Mucosa of rectum (tissue), 2 donors: ENCODE data around the gene CCDC120.

Experiments
- H3K27ac ChIP-seq, 2 donors: one replicate each; pipeline ENCODE4 v1.7.0; 2013; ENCODE audit warnings: inconsistent platforms in 2 of 2, low read depth in 2 of 2, low read length in 2 of 2
- H3K27me3 ChIP-seq, 2 donors: one replicate each; pipeline ENCODE4 v1.7.0; 2013; ENCODE audit warnings: low read length in 2 of 2; ENCODE audit not compliant: control insufficient read depth in 2 of 2, insufficient read depth in 2 of 2
- H3K36me3 ChIP-seq, 2 donors: one replicate each; pipeline ENCODE4 v1.7.0; 2013; ENCODE audit warnings: low read length in 2 of 2; ENCODE audit not compliant: control insufficient read depth in 2 of 2, insufficient read depth in 2 of 2
- H3K4me1 ChIP-seq, 2 donors: one replicate each; pipeline ENCODE4 v1.7.0; 2013; ENCODE audit warnings: low read length in 2 of 2, mild to moderate bottlenecking in 1 of 2; ENCODE audit not compliant: control insufficient read depth in 2 of 2, insufficient read depth in 2 of 2
- H3K4me3 ChIP-seq, 2 donors: one replicate each; pipeline ENCODE4 v1.7.0; 2013; ENCODE audit warnings: low read length in 2 of 2
- H3K9ac ChIP-seq, 2 donors: one replicate each; pipeline ENCODE4 v1.7.0; 2013; ENCODE audit warnings: low read length in 2 of 2, low read depth in 1 of 2, mild to moderate bottlenecking in 1 of 2
- H3K9me3 ChIP-seq, 2 donors: one replicate each; pipeline ENCODE4 v1.7.0; 2013; ENCODE audit warnings: low read length in 2 of 2; ENCODE audit not compliant: control insufficient read depth in 2 of 2
- donor health status: healthy.
- donor health status: Normal muscosa, but diverticular disease.

The CCDC120 gene

DNA sequence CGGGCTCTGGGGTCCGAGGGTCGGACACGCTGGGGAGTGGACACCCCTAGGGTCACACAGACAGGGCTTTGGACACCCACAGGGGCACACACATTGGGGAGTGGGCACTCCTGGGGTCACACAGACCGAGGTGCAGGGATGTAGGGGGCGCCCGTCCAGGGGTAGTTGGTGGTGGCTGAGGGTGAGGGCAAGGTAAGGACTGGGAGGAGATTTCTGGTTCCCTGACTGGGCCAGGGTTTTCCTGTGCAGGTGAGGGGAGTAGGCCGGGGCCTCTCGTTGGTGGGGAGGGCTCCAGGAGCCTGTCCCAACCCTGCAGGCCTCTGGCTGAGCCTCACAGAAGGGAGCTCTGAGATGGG lies 42.8 kb downstream of the CCDC120 start:
- H3K4me1 ChIP-seq = peaks cover 0 to 5% of the 10 kb centered on the region in 2 donors
- peak overlapping the region in 1 of 2 donors; percentile 68 for H3K9ac ChIP-seq
- H3K36me3 ChIP-seq = no peaks in the 10 kb centered on the region
- no peaks in the 10 kb centered on the region for H3K27me3 ChIP-seq
- peak overlapping the region; percentile 62 to 85 for H3K4me3 ChIP-seq
- peak overlapping the region in 1 of 2 donors; percentile 83 for H3K27ac ChIP-seq
- no peaks in the 10 kb centered on the region for H3K9me3 ChIP-seq

DNA sequence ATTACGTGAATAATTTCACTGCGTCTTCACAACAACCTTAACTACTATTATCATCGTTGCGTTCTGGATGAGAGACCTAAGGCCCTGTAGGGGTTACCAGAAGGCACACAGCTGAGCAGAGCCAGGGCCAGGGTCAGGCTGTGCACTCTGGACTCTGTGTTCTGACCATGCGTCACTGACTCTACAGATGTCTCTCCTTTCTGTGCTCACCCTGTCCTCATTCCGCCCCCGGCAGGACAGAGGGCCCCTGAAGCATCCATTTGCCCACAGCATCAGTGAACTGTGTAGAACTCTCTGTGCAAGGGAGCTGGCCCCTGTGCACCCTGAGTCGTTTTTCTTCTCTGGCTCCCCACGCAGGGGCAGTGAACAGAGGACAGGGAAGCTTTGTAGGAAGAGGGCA lies 43.4 kb downstream of the CCDC120 start:
- no peaks in the 10 kb centered on the region for H3K36me3 ChIP-seq
- H3K27me3 ChIP-seq = no peaks in the 10 kb centered on the region
- H3K4me3 ChIP-seq = no peak overlapping the region
- no peaks in the 10 kb centered on the region for H3K9me3 ChIP-seq
- H3K4me1 ChIP-seq = peaks cover 0 to 5% of the 10 kb centered on the region in 2 donors
- H3K9ac ChIP-seq = no peak overlapping the region
- H3K27ac ChIP-seq = no peak overlapping the region

DNA sequence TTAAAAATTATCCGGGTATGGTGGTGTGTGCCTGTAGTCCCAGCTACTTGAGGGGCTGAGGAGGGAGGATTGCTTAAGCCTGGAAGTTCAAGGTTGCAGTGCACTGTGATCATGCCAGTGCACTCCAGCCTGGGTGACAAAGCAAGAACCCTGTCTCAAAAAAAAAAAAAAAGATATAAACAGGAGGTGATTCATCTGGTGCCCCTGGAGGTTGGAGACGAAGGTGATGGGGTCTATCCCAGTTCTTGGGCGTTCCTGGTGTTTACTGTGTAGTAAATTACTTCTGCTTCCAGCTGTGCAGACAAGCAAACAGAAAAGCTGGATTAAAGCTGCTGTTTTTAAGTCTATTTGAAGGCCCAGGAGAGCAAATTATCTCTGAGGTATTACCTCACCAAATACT lies 44.8 kb downstream of the CCDC120 start:
- no peaks in the 10 kb centered on the region for H3K9me3 ChIP-seq

DNA sequence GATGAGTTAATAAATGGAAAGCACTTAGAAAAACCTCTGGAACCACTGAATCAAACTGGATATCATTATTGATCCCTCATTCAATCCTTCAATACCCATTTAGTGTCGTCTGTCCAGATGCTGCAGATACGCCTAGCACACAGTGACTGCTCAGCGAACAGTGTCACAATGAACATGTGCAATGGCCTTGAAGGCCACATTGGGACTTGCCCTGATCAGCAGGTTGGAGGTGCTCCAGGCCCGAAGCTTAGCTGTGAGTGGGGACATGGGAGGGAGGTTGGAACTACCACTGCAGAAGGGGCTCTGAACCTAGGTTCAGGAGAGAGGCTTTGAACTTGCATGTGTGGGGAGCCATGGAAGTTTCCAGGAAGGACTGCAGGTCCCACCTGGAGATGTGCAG lies 47.5 kb downstream of the CCDC120 start:
- peaks cover 0 to 7% of the 10 kb centered on the region in 2 donors for H3K36me3 ChIP-seq
- H3K27me3 ChIP-seq = peaks cover 0 to 2% of the 10 kb centered on the region in 2 donors

More for the DNA sequence above, 44.8 kb downstream of the CCDC120 start:
- Histone ChIP-seq H3K9ac (no peak overlapping the region), H3K4me3 (no peak overlapping the region), H3K36me3 (no peaks in the 10 kb centered on the region), H3K27me3 (no peaks in the 10 kb centered on the region), H3K27ac (no peak overlapping the region), H3K4me1 (peaks cover 0 to 5% of the 10 kb centered on the region in 2 donors)

DNA sequence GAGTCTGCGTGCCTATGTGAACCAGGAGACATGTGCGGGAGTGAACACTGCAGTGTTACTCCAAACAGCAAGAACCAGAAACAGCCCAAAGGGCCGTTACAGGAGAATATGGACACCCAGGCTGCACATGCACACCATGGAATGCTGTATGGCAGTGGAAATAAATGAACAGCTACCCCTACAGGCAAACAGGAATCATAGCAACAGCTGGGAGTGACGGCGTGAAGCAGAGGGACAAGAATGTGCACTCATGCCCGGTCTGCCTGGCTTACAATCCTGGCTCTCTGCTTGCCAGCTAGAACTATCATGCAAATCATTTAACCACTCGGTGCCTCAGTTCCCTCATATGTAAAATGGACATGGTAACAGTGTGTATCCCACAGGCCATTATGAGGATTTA lies 48.1 kb downstream of the CCDC120 start:
- Histone ChIP-seq H3K4me1 (no peaks in the 10 kb centered on the region), H3K9me3 (no peaks in the 10 kb centered on the region), H3K36me3 (peaks cover 0 to 11% of the 10 kb centered on the region in 2 donors), H3K4me3 (no peak overlapping the region), H3K27ac (no peak overlapping the region), H3K27me3 (peaks cover 0 to 2% of the 10 kb centered on the region in 2 donors), H3K9ac (no peak overlapping the region)

More for the DNA sequence above, 47.5 kb downstream of the CCDC120 start:
- Histone ChIP-seq H3K9ac (no peak overlapping the region), H3K4me1 (peaks cover 0 to 5% of the 10 kb centered on the region in 2 donors), H3K9me3 (no peaks in the 10 kb centered on the region), H3K4me3 (no peak overlapping the region), H3K27ac (no peak overlapping the region)

DNA sequence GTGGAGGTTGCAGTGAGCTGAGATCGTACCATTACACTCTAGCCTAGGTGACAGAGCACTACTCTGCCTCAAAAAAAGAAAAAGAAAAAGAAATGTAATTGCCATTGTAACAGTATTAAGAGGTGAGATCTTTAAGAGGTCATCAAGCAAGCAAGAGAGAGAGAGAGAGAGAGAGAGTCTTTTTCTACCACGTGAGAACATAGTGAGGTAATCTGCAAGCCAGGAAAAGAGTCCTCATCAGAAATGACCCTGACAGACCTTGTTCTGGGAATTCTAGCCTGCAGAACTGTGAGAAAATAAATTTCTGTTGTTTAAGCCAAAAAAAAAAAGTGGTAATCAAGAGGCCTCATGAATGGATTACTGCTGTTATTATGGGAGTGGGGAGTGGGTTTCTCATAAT lies 49.8 kb downstream of the CCDC120 start:
- Histone ChIP-seq H3K27ac (no peak overlapping the region), H3K4me3 (no peak overlapping the region), H3K27me3 (peaks cover 0 to 2% of the 10 kb centered on the region in 2 donors), H3K4me1 (no peaks in the 10 kb centered on the region), H3K36me3 (peaks cover under 1 to 21% of the 10 kb centered on the region in 2 donors), H3K9ac (no peak overlapping the region), H3K9me3 (no peaks in the 10 kb centered on the region)

DNA sequence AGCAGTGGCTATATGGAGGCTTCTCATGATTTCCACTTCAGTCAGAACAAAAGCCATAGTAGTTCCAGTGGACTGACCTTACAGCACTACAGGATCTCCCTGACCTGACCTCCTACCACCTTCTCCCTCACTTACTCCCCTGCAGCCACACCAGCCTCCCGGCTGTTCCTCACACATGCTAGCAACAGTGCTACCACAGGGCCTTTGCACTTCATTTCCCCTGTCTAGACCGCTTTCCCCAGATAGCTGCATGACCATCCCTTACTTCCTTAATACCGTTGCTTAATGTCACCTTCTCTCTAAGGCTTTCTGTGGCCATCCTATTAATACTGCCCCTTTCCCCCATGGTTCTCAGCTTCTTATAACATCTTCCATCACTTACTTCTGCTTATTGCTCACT lies 51.6 kb downstream of the CCDC120 start:
- H3K27me3 ChIP-seq = peaks cover 0 to 2% of the 10 kb centered on the region in 2 donors
- no peaks in the 10 kb centered on the region for H3K4me1 ChIP-seq
- no peak overlapping the region for H3K27ac ChIP-seq
- no peak overlapping the region for H3K4me3 ChIP-seq
- no peak overlapping the region for H3K9ac ChIP-seq
- H3K9me3 ChIP-seq = no peaks in the 10 kb centered on the region
- H3K36me3 ChIP-seq = peaks cover 3 to 25% of the 10 kb centered on the region in 2 donors

DNA sequence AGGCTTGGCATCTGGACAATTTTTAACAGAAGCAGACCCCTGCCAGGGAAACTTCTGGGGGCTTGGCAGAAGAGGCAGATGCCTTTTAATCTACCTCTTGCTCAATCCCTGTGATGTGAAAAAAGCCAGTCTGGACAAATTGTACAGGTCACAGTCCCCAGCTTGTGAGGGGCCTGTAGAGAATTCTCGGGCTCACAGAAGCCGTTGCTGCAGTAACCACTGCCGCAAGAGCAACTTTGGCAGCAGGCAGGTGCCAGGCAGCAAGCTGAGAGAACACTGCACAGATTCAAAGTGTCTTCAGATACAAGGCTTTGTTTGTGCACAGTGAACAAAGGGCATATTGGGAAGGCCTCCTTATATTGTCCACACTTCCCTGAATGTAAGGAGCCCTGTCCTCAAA lies 53.0 kb downstream of the CCDC120 start:
- no peak overlapping the region for H3K27ac ChIP-seq
- no peak overlapping the region for H3K4me3 ChIP-seq
- H3K27me3 ChIP-seq = peaks cover 0 to 2% of the 10 kb centered on the region in 2 donors
- no peaks in the 10 kb centered on the region for H3K4me1 ChIP-seq
- H3K36me3 ChIP-seq = peaks cover 7 to 39% of the 10 kb centered on the region in 2 donors
- no peaks in the 10 kb centered on the region for H3K9me3 ChIP-seq
- H3K9ac ChIP-seq = no peak overlapping the region

DNA sequence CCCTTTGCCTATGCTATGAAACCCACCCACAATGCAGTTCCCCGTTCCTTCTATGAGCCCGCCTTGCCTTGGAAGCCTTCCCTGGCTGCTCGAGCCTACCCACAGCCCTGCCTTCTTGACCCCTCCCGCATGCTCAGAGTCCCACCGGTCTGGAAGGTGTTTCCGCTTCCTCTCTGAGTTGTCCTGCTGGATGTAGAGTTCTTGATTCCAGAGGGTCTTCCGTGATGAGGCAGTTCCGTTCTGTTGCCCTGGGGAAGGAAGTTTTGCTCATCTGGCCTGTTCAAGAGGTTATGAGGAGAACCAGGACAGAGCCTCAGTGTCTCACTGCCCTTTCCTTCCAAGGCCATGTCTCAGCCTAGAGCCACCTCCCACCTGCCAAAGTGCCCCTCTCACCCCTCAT lies 57.3 kb downstream of the CCDC120 start:
- H3K27ac ChIP-seq = no peak overlapping the region
- no peak overlapping the region for H3K9ac ChIP-seq
- H3K27me3 ChIP-seq = no peaks in the 10 kb centered on the region
- H3K4me3 ChIP-seq = no peak overlapping the region
- H3K36me3 ChIP-seq = peaks cover 14 to 54% of the 10 kb centered on the region in 2 donors
- no peaks in the 10 kb centered on the region for H3K4me1 ChIP-seq
- H3K9me3 ChIP-seq = no peaks in the 10 kb centered on the region

DNA sequence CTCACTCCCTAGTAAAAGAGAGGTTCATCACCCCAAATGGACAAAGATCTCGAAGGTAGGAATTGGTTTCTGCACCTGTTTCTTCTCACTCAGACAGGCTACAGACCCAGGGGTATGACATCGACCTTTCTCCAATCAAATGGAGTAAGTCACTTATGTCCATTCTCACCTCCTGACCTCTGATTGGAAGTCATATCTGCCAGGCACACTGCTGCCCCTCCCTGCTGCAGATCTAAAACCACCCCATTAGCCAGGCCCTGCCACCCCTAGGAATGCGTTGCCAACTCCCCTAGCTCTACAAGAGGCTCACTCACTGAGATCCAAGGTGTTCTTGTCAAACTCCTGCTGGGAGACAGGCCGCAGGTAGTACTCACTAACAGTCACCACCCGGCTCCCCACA lies 57.9 kb downstream of the CCDC120 start:
- H3K9ac ChIP-seq = no peak overlapping the region
- H3K36me3 ChIP-seq = peaks cover 14 to 58% of the 10 kb centered on the region in 2 donors
- no peak overlapping the region for H3K27ac ChIP-seq
- H3K4me3 ChIP-seq = no peak overlapping the region
- no peaks in the 10 kb centered on the region for H3K9me3 ChIP-seq
- no peaks in the 10 kb centered on the region for H3K27me3 ChIP-seq
- no peaks in the 10 kb centered on the region for H3K4me1 ChIP-seq

DNA sequence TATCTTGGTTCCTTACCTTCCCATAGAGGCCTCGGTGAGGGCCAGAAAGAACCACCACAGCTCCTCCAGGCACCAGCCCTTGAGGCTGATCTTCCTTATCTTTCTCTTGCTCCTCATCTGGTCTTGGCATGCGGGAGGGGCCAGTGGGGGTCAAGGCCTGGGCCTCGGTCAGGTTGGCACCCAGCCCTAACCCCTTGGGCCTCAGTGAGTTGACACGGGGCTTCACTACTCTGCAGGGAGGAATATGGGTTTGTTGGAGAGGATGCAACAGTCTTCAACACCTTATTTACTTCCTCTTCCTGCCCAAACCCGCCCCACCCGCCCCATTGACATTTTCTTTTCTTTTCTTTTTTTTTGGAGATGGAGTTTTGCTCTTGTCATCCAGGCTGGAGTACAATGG lies 58.8 kb downstream of the CCDC120 start:
- Histone ChIP-seq H3K4me1 (peaks cover 0 to under 1% of the 10 kb centered on the region in 2 donors), H3K36me3 (peaks cover 14 to 53% of the 10 kb centered on the region in 2 donors)

More for the DNA sequence above, 58.8 kb downstream of the CCDC120 start:
- Histone ChIP-seq H3K27me3 (no peaks in the 10 kb centered on the region), H3K9ac (no peak overlapping the region), H3K27ac (no peak overlapping the region), H3K9me3 (no peaks in the 10 kb centered on the region), H3K4me3 (no peak overlapping the region)
